ENCODE results near the gene CALML3.

CALML3 gene

GRCh38 chr10:5499493-5500140 is 25.1 kb upstream of the CALML3 start, which contains the start of gene CALML5:
Gene CALML5, minus strand, starts transcription at chr10:5499570. Its CDS starts 132 bp downstream, at chr10:5499438.
- TF ChIP-seq GATA2 (IDR thresholded peaks at IDR 0.05; ENCODE audit: low read depth, low read length) (no peak), GATA3 (IDR thresholded peaks at IDR 0.05; ENCODE audit: low read depth, low read length) (no peak)

- TF ChIP-seq GATA3 (IDR thresholded peaks at IDR 0.05; ENCODE audit: low read depth, low read length) (no peak), GATA2 (IDR thresholded peaks at IDR 0.05; ENCODE audit: low read depth, low read length) (no peak)
Measured at GRCh38 chr10:5500162-5500670, 24.5 kb upstream of the CALML3 start.

- TF ChIP-seq GATA3 (IDR thresholded peaks at IDR 0.05; ENCODE audit: low read depth, low read length): no peak
Measured at GRCh38 chr10:5500910-5501309, 23.9 kb upstream of the CALML3 start.

- TF ChIP-seq GATA3 (IDR thresholded peaks at IDR 0.05; ENCODE audit: low read depth, low read length): no peak
- no peak for TF ChIP-seq GATA2 (IDR thresholded peaks at IDR 0.05; ENCODE audit: low read depth, low read length)
Measured at GRCh38 chr10:5502061-5502521, 22.7 kb upstream of the CALML3 start.

- TF ChIP-seq GATA2 (IDR thresholded peaks at IDR 0.05; ENCODE audit: low read depth, low read length) (no peak), GATA3 (IDR thresholded peaks at IDR 0.05; ENCODE audit: low read depth, low read length) (no peak)
Measured at GRCh38 chr10:5502571-5503476, 21.9 kb upstream of the CALML3 start.

GRCh38 chr10:5503477-5503835 is 21.3 kb upstream of the CALML3 start:
- TF ChIP-seq GATA2 (IDR thresholded peaks at IDR 0.05; ENCODE audit: low read depth, low read length) (no peak), GATA3 (IDR thresholded peaks at IDR 0.05; ENCODE audit: low read depth, low read length) (no peak)

- TF ChIP-seq GATA3 (IDR thresholded peaks at IDR 0.05; ENCODE audit: low read depth, low read length) (no peak), GATA2 (IDR thresholded peaks at IDR 0.05; ENCODE audit: low read depth, low read length) (no peak)
Measured at GRCh38 chr10:5504146-5505072, 20.4 kb upstream of the CALML3 start.

- TF ChIP-seq GATA3 (IDR thresholded peaks at IDR 0.05; ENCODE audit: low read depth, low read length): no peak
Measured at GRCh38 chr10:5506246-5506645, 18.5 kb upstream of the CALML3 start.

GRCh38 chr10:5506751-5507648 is 17.8 kb upstream of the CALML3 start:
- TF ChIP-seq GATA3 (IDR thresholded peaks at IDR 0.05; ENCODE audit: low read depth, low read length) (no peak), GATA2 (IDR thresholded peaks at IDR 0.05; ENCODE audit: low read depth, low read length) (no peak)

GRCh38 chr10:5507649-5508131 is 17.1 kb upstream of the CALML3 start:
- no peak for TF ChIP-seq GATA2 (IDR thresholded peaks at IDR 0.05; ENCODE audit: low read depth, low read length)
- no peak for TF ChIP-seq GATA3 (IDR thresholded peaks at IDR 0.05; ENCODE audit: low read depth, low read length)

GRCh38 chr10:5508161-5508604 is 16.6 kb upstream of the CALML3 start:
- no peak for TF ChIP-seq GATA2 (IDR thresholded peaks at IDR 0.05; ENCODE audit: low read depth, low read length)
- TF ChIP-seq GATA3 (IDR thresholded peaks at IDR 0.05; ENCODE audit: low read depth, low read length): no peak

- no peak for TF ChIP-seq GATA2 (IDR thresholded peaks at IDR 0.05; ENCODE audit: low read depth, low read length)
- TF ChIP-seq GATA3 (IDR thresholded peaks at IDR 0.05; ENCODE audit: low read depth, low read length): no peak
Measured at GRCh38 chr10:5508786-5509185, 16.0 kb upstream of the CALML3 start.

- TF ChIP-seq GATA3 (IDR thresholded peaks at IDR 0.05; ENCODE audit: low read depth, low read length): no peak
Measured at GRCh38 chr10:5509236-5509635, 15.5 kb upstream of the CALML3 start.

All from SH-SY5Y (cell line).